RCC 7860 (cell line): ENCODE data around the gene ME3.
"Not testable (repeated sequence)": the region's sequence is repeated elsewhere in the genome, so short reads cannot be mapped to it uniquely, and the experiment has no call there.

Source experiments
- DNase-seq: peaks from one replicate; pipeline ENCODE4 v3.0.0-alpha.2; 2015; ENCODE audit warnings: low spot score
- FAIRE-seq: peaks from 2 replicates; lab custom pipeline; 2012; peaks lifted over from hg19 to GRCh38; lab: Jason Lieb, UNC

ME3 gene

DNA sequence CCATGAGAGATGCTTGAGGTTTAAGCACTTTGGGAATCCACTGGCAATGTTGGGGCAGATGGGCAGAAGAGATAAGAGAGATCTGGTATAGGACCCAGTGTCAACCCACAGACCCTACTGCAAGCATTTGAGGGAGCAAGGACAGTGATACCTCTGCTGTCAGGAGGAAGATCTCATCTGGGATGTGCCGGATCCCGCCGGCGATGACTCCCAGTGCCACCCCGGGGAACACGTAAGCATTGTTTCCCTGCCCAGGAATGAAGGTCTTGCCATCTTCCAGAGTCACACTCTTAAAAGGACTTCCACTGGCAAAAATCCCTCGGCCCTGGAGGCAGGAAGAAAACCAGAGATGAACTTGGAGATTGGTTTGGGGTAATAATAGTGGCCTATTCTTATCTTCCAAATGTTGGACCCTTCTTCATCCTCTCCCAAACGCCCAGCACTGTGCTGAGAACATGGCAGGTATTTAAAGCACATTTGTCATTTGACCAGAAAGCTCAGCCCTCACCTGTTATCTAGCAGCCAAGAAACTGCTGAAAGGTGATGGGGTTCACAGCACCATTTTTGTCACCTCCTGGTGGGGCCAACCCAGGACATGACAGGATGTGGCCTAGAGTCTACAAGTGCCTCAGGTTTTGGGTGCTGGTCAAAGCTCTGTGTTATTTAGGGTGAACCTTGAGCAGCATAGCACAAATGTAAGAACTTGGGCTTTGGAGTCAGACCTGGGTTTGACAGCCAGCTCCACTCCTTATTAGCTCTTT, 226.1 kb downstream of the ME3 start:
- DNase-seq = no peak
- FAIRE-seq = no peak

- DNase-seq = no peak
- FAIRE-seq = no peak
Observed at GRCh38 chr11:86444981-86445380, 227.4 kb downstream of the ME3 start.

DNA sequence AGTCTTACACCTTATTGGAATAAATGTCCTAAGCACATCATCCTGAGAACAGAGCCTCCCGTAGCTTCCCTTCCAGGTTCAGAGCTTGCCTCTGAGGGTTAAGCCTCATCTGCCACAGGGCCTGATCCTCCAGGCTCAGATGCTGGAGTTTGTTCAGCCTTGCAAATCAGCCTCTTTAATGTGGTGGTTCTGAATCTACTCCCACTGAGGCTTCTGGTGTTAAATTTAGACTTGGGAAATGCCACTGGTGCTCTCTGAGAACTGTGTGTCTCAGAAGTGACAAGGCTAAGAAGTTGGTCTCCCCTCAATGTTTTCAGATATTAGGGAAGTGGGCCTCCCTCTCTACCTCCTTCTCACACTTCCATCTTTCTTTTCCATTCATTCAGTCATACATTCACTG, 229.0 kb downstream of the ME3 start:
- FAIRE-seq = no peak
- no peak for DNase-seq

- no peak for DNase-seq
- no peak for FAIRE-seq
Observed at GRCh38 chr11:86442827-86443226, 229.6 kb downstream of the ME3 start.

DNA sequence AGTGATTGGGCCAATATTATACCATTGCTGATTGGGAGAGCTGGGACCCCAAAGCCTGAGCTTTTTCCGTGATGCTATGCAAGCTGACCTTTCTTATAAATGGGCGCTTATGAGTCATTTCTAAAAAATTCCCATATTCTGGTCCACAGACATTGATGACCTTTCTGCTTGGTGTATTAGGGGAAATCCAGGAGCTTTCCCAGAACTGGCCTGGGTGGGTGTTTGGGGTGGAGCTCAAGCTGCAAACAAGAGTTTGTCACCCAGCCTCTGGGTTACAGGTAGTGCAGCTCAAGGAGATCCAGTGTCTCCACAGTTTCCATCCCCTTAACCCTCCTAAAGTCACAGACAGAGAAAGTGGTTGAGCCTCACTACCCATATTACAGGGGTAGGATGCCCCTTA, 230.0 kb downstream of the ME3 start:
- no peak for FAIRE-seq
- peak; percentile 21 for DNase-seq

GRCh38 chr11:86440843-86441242, 231.6 kb downstream of the ME3 start:
- DNase-seq (no peak), FAIRE-seq (no peak)

- FAIRE-seq = no peak
- no peak for DNase-seq
Observed at GRCh38 chr11:86440305-86440716, 232.1 kb downstream of the ME3 start.

- DNase-seq = peak; percentile 58
- FAIRE-seq = peak; percentile 44
Observed at GRCh38 chr11:86438685-86439084, 233.7 kb downstream of the ME3 start.

GRCh38 chr11:86435711-86436110, 236.7 kb downstream of the ME3 start:
- no peak for DNase-seq
- no peak for FAIRE-seq

DNA sequence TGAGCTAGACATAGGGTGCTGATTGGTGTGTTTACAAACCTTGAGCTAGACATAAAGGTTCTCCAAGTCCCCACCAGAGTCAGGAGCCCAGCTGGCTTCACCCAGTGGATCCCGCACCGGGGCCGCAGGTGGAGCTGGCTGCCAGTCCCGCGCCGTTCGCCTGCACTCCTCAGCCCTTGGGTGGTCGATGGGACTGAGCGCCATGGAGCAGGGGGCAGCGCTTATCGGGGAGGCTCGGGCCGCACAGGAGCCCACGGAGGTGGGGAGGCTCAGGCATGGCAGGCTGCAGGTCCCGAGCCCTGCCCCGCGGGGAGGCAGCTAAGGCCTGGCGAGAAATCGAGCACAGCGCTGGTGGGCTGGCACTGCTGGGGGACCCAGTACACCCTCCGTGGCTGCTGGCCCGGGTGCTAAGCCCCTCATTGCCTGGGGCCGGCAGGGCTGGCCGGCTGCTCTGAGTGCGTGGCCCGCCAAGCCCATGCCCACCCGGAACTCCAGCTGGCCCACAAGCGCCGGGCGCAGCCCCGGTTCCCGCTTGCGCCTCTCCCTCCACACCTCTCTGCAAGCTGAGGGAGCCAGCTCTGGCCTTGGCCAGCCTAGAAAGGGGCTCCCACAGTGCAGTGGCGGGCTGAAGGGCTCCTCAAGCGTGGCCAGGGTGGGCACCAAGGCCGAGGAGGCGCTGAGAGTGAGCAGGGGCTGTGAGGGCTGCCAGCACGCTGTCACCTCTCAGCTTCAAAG, 238.9 kb downstream of the ME3 start:
- FAIRE-seq, DNase-seq: not testable (repeated sequence)

DNA sequence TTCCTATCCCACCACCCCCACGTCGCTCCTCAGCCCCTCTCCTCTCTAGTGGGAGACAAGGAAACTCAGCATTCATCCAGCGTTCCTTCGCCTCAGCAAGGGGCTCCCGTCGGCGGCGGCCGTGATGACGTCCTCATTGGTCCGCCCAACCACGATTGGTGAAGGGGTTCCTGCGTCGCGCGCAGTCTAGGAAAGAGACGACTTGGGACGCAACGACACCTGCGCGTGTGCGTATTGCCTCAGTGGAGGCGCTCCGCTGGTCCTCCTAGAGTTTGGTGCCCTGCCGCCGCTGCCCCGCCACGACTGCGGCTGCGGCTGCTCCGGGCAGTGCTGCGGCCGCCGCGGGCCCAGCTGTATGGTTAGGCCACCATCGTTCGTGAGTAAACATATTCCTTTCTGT, 241.2 kb downstream of the ME3 start:
- DNase-seq = no peak
- FAIRE-seq = no peak

DNA sequence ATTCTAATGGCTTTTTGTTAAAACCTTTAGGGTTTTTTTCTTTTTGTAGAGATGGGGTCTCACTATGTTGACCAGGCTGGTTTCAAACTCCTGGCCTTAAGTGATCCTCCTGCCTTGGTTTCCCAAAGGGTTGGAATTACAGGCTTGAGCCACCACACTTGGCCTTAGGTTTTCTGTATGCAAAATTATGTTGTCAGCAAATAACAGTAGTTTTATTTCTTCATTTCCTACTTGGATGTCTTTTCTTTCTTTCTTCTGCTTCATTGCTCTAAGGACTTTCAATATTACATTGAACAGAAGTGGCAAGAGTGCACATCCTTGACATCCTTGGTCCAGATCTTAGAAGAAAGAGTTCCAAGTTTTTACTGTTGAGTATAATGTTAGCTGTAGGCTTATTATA, 245.0 kb downstream of the ME3 start:
- DNase-seq (no peak), FAIRE-seq (no peak)

DNA sequence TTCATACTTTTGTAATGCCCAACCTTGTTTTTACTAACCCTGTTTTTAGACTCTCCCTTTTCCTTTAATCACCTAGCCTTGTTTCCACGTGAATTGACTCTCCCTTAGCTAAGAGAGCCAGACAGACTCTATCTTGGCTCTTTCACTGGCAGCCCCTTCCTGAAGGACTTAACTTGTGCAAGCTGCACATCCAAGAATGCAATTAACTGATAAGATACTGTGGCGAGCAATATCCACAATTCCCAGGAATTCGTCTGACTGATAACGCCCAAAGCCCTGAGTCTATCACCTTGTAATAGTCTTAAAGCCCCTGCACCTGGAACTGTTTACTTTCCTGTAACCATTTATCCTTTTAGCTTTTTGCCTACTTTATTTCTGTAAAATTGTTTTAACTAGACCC, 248.9 kb downstream of the ME3 start:
- not testable (repeated sequence) for DNase-seq, FAIRE-seq

- no peak for FAIRE-seq
- no peak for DNase-seq
Observed at GRCh38 chr11:86422371-86422770, 250.0 kb downstream of the ME3 start.

DNA sequence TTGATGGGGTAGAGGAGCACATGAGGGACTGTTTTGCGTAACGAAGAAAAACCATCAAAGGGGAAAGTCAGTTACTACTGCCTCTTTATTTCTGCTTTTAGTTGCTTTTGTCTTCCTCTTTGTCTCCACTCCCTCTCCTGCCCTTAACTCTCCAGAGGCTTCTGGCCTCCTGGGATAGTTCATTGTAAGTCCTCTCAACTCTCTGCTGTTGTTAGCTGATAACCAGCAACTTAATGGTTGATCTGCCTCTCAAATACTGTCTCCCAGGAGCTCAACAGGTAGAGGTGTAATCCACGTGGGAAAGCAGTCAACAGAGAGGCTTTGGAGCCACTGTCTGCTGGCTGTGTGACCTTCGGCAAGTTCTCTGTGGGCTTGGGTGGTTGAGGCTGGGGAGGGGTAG, 250.5 kb downstream of the ME3 start:
- no peak for FAIRE-seq
- DNase-seq = no peak

- DNase-seq = no peak
- no peak for FAIRE-seq
Observed at GRCh38 chr11:86418917-86419316, 253.5 kb downstream of the ME3 start.

DNA sequence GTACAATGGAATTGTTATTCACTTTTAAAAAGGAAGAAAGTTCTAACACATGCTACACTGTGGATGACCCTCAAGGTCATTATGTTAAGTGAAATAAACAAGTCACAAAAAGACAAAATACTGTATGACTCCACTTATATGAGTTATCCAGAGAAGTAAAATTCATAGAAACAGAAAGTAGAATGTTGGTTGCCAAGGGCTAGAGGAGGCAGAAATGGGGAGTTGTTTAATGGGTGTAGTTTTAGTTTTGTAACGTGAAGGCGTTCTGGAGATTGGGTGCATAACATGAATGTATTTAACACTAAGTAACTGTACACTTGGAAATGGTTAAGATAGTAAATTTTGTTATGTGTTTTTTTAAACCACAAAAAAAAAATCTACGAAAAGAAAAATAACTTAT, 253.9 kb downstream of the ME3 start:
- no peak for FAIRE-seq

DNA sequence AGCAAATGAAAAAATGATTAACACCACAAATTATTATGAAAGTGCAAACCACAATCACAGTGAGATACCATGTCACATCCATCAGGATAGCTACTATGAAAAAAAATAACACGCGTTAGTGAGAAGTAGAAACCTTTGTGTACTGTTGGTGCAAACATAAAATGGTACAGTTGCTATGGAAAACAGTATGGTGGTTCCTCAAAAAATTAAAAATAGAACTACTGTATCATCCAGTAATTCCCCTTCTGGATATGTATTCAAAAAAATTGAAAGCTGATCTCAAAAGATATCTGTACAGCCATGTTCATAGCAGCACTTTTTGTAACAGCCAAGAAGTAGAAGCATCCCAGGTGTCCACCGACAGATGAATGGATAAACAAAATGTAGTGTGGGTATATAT, 254.3 kb downstream of the ME3 start:
- FAIRE-seq (no peak), DNase-seq (no peak)

More for the DNA sequence above, 253.9 kb downstream of the ME3 start:
- DNase-seq = no peak

- FAIRE-seq, DNase-seq: not testable (repeated sequence)
Observed at GRCh38 chr11:86416951-86417350, 255.5 kb downstream of the ME3 start.

- FAIRE-seq = no peak
- no peak for DNase-seq
Observed at GRCh38 chr11:86416494-86416893, 255.9 kb downstream of the ME3 start.

DNA sequence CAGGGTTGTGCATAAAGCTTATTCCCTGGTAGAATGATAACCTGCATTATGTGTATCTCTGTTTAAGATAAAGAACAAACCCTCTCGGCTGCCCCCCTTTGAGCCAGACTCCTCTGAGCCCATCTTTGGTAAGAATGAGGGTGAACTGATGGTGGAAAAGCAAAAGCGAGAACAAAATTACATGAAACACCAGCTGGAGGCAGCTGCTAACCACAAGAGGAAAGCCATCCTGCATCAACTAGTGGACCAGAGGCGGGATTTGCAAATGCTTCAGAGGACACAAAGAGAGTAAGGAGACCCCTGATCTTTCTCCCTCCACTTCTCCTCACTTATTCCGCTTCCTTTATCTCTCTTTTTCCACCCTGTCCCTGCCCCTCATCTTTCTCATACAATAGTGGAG, 257.4 kb downstream of the ME3 start:
- FAIRE-seq = no peak
- DNase-seq = no peak

DNA sequence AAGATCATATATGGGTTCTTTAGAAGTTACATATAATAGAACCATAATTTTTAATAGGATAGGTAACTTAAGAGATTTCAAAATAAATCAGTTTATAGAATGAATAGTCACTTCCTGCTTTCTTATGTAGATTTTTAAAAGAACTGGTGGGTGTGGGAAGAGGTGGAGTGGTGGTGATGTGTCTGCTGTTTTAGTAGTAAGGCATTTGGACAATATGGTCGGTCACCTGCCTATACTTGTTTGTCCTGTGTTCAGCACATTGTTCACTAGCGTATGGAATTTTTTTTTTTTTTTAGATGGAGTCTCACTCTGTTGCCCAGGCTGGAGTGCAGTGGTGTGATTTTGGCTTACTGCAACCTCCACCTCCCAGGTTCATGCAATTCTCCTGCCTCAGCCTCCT, 258.4 kb downstream of the ME3 start:
- FAIRE-seq (no peak), DNase-seq (no peak)
